Astrocyte of the cerebellum (primary cell): Measurements from ENCODE around the gene CIDEA.

Experiments
- DNase-seq: peaks from one replicate; pipeline ENCODE4 v3.0.0-alpha.2; 2011; ENCODE audit warnings: low read depth
- H3K4me3 ChIP-seq: 2 replicates; pipeline ENCODE4 v1.5.1; 2011; ENCODE audit warnings: mild to moderate bottlenecking, low read depth, low read length, moderate library complexity
- CTCF ChIP-seq: IDR thresholded peaks from 2 replicates; pipeline ENCODE4 v1.5.1; 2012; ENCODE audit warnings: low read length, low read depth, moderate library complexity, mild to moderate bottlenecking; ENCODE audit errors: missing control alignments
- in situ Hi-C: cut with HindIII; loops from 2 replicates; pipeline ENCODE4 v1.10.0; 2017; ENCODE audit warnings: low sequenced_read_pairs

Gene CIDEA

GRCh38 chr18:12231040-12231882 is 22.9 kb upstream of the CIDEA start:
- no peak for DNase-seq
- TF ChIP-seq CTCF, result no peak
- in situ Hi-C loops, result no loop called here
- H3K4me3 ChIP-seq, result no peak overlapping the region

- in situ Hi-C loops, result no loop called here
- no peak for DNase-seq
- TF ChIP-seq CTCF, result no peak
- H3K4me3 ChIP-seq, result no peak overlapping the region
Measured at GRCh38 chr18:12231986-12232385, 22.2 kb upstream of the CIDEA start.

GRCh38 chr18:12233378-12233777 is 20.8 kb upstream of the CIDEA start:
- no peak for DNase-seq
- H3K4me3 ChIP-seq, result no peak overlapping the region
- in situ Hi-C loops, result no loop called here
- no peak for TF ChIP-seq CTCF

GRCh38 chr18:12234451-12235190 is 19.5 kb upstream of the CIDEA start:
- DNase-seq, result no peak
- TF ChIP-seq CTCF, result no peak
- in situ Hi-C loops, result no loop called here
- no peak overlapping the region for H3K4me3 ChIP-seq

GRCh38 chr18:12236141-12236540 is 18.0 kb upstream of the CIDEA start:
- H3K4me3 ChIP-seq, result no peak overlapping the region
- TF ChIP-seq CTCF, result no peak
- DNase-seq, result no peak
- in situ Hi-C loops, result no loop called here

GRCh38 chr18:12236934-12237832 is 17.0 kb upstream of the CIDEA start:
- no peak overlapping the region for H3K4me3 ChIP-seq
- TF ChIP-seq CTCF, result peak; percentile 85
- DNase-seq, result no peak
- in situ Hi-C loops, result no loop called here
